GM18868 (cell line): ENCODE results near the gene RRP1B.

Source experiments
- ATAC-seq: cut with Tn5 transposase; IDR thresholded peaks from one replicate; pipeline ENCODE4 v1.9.1; 2021; ENCODE audit warnings: mild to moderate bottlenecking, moderate library complexity; ENCODE audit not compliant: unreplicated experiment

Gene RRP1B

GRCh38 chr21:43721939-43722338 is 62.6 kb downstream of the RRP1B start:
- ATAC-seq = no peak

- ATAC-seq = no peak
These were observed 64.3 kb downstream of the RRP1B start for GRCh38 chr21:43723648-43724047.

GRCh38 chr21:43726686-43727518 is 67.5 kb downstream of the RRP1B start:
- ATAC-seq = no peak

- ATAC-seq = no peak
These were observed 68.3 kb downstream of the RRP1B start for GRCh38 chr21:43727519-43728153.

GRCh38 chr21:43728154-43728466 is 68.8 kb downstream of the RRP1B start:
- ATAC-seq = no peak

GRCh38 chr21:43728467-43729390 is 69.4 kb downstream of the RRP1B start:
- peak; percentile 75 for ATAC-seq

GRCh38 chr21:43731476-43731875 is 72.1 kb downstream of the RRP1B start:
- no peak for ATAC-seq

GRCh38 chr21:43731891-43732711 is 72.7 kb downstream of the RRP1B start:
- no peak for ATAC-seq

- ATAC-seq = no peak
These were observed 73.7 kb downstream of the RRP1B start for GRCh38 chr21:43733060-43733459.

- no peak for ATAC-seq
These were observed 74.2 kb downstream of the RRP1B start for GRCh38 chr21:43733529-43734071.

- ATAC-seq = no peak
These were observed 75.0 kb downstream of the RRP1B start for GRCh38 chr21:43734131-43734927.

GRCh38 chr21:43734928-43735229 is 75.5 kb downstream of the RRP1B start:
- ATAC-seq = no peak

GRCh38 chr21:43735236-43736091 is 76.1 kb downstream of the RRP1B start:
- ATAC-seq = no peak

- ATAC-seq = no peak
These were observed 77.0 kb downstream of the RRP1B start for GRCh38 chr21:43736224-43736883.

- no peak for ATAC-seq
These were observed 78.0 kb downstream of the RRP1B start for GRCh38 chr21:43737158-43737950.

- no peak for ATAC-seq
These were observed 80.5 kb downstream of the RRP1B start for GRCh38 chr21:43739621-43740435.
